ENCODE results near the gene EIF4E2.

Gene EIF4E2

GRCh38 chr2:232603283-232603682, 52.8 kb downstream of the EIF4E2 start:
- DNase-seq, result no peak

GRCh38 chr2:232604535-232604934, 54.0 kb downstream of the EIF4E2 start:
- DNase-seq, result no peak

GRCh38 chr2:232607011-232607410, 56.5 kb downstream of the EIF4E2 start:
- no peak for DNase-seq

DNA sequence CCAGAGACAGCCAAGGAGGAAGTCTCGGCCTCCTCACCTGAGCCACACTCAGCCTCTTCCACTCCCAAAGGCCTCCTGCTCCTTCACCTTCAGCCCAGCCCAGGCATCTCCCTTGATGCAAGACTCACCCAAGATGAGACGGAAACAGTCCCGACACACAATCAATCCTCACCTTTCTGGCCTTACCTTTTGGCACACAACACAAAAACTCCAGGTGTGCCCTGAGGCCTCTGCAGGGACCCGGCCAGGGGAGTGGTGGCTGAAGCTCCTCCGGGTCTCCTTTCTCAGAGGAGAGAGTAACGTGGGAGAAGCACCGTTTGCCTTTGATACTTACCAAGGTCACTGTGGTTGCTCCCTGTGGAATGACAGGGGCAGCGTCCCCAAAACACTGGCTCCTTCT, 59.1 kb downstream of the EIF4E2 start:
- no peak for DNase-seq

GRCh38 chr2:232610081-232610480, 59.6 kb downstream of the EIF4E2 start:
- no peak for DNase-seq

DNA sequence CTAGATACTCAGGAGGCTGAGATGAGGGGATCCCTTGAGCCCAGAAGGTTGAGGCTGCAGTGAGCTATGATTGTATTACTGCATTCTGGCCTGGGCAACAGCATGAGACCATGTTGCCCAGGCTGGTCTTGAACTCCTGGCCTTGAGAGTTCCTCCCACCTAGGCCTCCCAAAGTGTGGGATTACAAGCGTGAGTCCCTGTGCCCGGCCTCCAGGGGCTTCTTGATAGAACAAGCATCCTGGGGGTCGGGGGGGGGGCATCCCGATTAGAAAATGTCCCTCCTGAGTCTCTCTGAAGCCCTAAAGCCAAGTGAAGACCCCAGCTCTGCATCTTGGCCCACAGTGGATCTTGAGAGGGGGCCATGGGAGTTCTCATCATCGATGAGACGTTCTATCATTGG, 60.6 kb downstream of the EIF4E2 start:
- DNase-seq, result no peak

- DNase-seq, result peak; percentile 57
Observed at GRCh38 chr2:232611559-232612218, 61.2 kb downstream of the EIF4E2 start.

GRCh38 chr2:232613538-232614134, 63.1 kb downstream of the EIF4E2 start:
- DNase-seq, result no peak

DNA sequence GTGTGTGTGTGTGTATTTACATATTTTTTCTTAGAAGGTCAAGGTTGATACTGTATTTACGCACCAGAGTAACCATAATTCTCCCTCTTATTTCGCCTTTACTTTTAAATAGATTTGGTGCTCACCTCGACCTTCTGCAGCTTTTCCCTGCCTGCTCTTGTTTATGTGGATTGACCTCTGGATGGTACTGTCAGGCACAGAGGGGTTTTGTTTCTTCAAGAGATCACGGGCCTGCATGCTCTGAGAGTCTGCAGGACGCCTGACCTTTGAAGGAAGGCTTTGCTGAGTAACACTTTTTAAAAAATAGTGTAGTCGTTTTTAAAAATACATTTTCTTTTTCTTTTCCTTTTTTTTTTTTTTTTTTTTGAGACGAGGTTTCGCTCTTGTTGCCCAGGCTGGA, 64.8 kb downstream of the EIF4E2 start:
- DNase-seq, result no peak

Measured in femur (tissue), 1 donor.